Thoracic aorta (tissue), 2 donors: ENCODE data around the gene LARGE2. TPM values are rescaled to one million over a fixed set of nuclear protein-coding genes. Genes with fewer than 3 reads are reported as not detected.
A peak's percentile ranks its signal among the peaks of the same experiment; 100 is the strongest.
"Not testable (repeated sequence)": the region's sequence is repeated elsewhere in the genome, so short reads cannot be mapped to it uniquely, and the experiment has no call there.

Experiments
- ATAC-seq: fragments of 150-250 bp; one replicate; pipeline ENCODE4 v1.8.0; 2017; ENCODE audit warnings: low read depth; ENCODE audit not compliant: insufficient number of reproducible peaks, low FRiP score
- DNase-seq: peaks from one replicate; pipeline ENCODE4 v3.0.0-alpha.2; 2020; ENCODE audit warnings: low spot score
- H3K27ac ChIP-seq, 2 donors: fragments of 200-600 bp; sonication (generic); 1 replicate in 1 of 2; 2 replicates in 1 of 2; pipeline ENCODE4 v1.5.1; 2016; ENCODE audit warnings: mild to moderate bottlenecking in 2 of 2, moderate library complexity in 2 of 2
- H3K27me3 ChIP-seq: fragments of 200-600 bp; sonication (generic); replicated peaks from 2 replicates; pipeline ENCODE4 v1.6.0; 2016; ENCODE audit warnings: mild to moderate bottlenecking; ENCODE audit not compliant: insufficient read depth
- H3K36me3 ChIP-seq: fragments of 200-600 bp; sonication (generic); one replicate; pipeline ENCODE4 v1.5.1; 2016
- H3K4me1 ChIP-seq, 2 donors: fragments of 200-600 bp; sonication (generic); 1 replicate in 1 of 2; 2 replicates in 1 of 2; pipeline versions ENCODE4 v1.5.1 to v1.6.0; 2016; ENCODE audit warnings: low read depth in 2 of 2, mild to moderate bottlenecking in 1 of 2; ENCODE audit not compliant: control insufficient read depth in 1 of 2
- H3K4me3 ChIP-seq: fragments of 200-600 bp; sonication (generic); 2 replicates; pipeline ENCODE4 v1.5.1; 2016; ENCODE audit warnings: mild to moderate bottlenecking
- H3K9me3 ChIP-seq: fragments of 200-600 bp; sonication (generic); 2 replicates; pipeline ENCODE4 v1.5.1; 2016
- total RNA-seq, 2 donors: library from RNA; depleted of rRNA; stranded (reverse); fragments of >200 nt; gene quantifications; one replicate each; pipeline versions ENCODE4 v1.1.0 to v1.2.3, GENCODE V29; 2016
- TF ChIP-seq, protein P1 (sequence below): fragments of 200-600 bp; sonication (generic); IDR thresholded peaks from one replicate; pipeline ENCODE4 v1.5.1; 2019; ENCODE audit warnings: antibody characterized with exemption

LARGE2 gene
- total RNA-seq, 2 donors from 2014 or later = 3.1 TPM; not detected in 1

DNA sequence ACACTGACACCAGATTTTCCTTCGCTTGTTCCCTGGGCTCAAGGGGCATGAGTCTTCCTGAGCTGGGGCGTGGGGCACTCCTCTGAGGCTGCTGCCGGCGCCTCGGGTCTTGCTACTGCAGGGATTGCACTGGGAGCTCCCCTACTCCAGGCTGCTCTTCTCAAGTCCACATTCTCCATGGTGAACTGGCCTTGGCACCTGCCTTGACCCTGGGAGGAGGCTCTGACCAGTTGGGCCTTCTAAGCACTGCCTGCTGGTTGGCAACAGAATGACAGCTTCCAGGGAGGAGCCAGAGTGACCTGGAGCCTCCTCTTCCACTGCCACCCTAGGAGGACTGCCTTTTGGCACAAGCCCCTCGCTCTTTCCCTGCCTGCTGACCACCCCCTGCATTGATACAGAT is 24.9 kb upstream of the LARGE2 start:
- DNase-seq (no peak), ATAC-seq (no peak)
- no peak overlapping the region for H3K4me3 ChIP-seq
- peaks cover 10 to 22% of the 10 kb centered on the region in 2 donors for H3K4me1 ChIP-seq
- H3K27me3 ChIP-seq = no peaks in the 10 kb centered on the region
- TF ChIP-seq, protein P1, sequence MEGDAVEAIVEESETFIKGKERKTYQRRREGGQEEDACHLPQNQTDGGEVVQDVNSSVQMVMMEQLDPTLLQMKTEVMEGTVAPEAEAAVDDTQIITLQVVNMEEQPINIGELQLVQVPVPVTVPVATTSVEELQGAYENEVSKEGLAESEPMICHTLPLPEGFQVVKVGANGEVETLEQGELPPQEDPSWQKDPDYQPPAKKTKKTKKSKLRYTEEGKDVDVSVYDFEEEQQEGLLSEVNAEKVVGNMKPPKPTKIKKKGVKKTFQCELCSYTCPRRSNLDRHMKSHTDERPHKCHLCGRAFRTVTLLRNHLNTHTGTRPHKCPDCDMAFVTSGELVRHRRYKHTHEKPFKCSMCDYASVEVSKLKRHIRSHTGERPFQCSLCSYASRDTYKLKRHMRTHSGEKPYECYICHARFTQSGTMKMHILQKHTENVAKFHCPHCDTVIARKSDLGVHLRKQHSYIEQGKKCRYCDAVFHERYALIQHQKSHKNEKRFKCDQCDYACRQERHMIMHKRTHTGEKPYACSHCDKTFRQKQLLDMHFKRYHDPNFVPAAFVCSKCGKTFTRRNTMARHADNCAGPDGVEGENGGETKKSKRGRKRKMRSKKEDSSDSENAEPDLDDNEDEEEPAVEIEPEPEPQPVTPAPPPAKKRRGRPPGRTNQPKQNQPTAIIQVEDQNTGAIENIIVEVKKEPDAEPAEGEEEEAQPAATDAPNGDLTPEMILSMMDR = no peak
- no peak overlapping the region for H3K27ac ChIP-seq
- H3K9me3 ChIP-seq = no peaks in the 10 kb centered on the region
- H3K36me3 ChIP-seq = no peaks in the 10 kb centered on the region

GRCh38 chr11:45899086-45899447 is 23.4 kb upstream of the LARGE2 start:
- TF ChIP-seq, protein P1 = no peak
- H3K9me3 ChIP-seq = no peaks in the 10 kb centered on the region
- H3K27me3 ChIP-seq = no peaks in the 10 kb centered on the region
- no peak overlapping the region for H3K27ac ChIP-seq
- peak overlapping the region; percentile 78 for H3K4me3 ChIP-seq
- DNase-seq (no peak), ATAC-seq (no peak)
- no peaks in the 10 kb centered on the region for H3K36me3 ChIP-seq
- H3K4me1 ChIP-seq = peaks cover 10 to 22% of the 10 kb centered on the region in 2 donors

DNA sequence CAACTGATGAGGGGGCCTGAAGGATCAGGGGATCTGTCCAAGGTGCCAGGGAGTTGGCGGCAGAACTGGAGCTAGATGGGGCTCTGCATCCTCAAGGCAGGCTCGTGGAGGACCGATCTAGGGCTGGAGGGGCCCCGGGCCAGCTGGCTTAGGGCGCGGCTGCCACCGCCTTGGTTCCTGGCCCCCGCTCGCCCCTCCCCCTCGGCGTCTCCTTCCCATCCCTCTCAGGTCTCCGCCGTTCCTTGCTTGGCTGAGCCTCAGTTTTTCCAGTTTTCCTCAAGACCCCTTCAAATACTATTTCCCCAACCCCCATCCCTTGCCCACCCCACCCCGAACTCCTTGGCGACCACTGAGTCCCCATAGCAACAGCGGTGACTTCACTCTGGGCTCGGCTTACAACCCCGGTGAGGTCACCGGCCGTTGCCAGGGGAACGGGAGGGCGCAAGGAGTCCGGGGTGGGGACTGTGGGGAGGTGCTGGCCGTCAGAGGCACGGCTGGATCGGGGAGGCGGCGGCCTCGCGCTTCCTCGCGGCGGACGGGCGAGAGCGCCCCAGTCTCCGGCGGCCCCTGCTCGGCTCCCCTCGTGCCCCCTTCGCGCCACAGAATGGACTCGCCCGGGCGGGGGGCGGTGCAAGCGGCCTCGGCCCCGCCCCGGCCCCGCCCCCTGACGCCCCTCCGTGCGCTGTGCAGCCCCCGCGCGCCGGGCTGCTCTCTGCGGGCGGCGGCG is 22.8 kb upstream of the LARGE2 start:
- Histone ChIP-seq H3K36me3 (no peaks in the 10 kb centered on the region), H3K27ac (peak overlapping the region in 1 of 2 donors; percentile 40), H3K4me1 (peaks cover 10 to 22% of the 10 kb centered on the region in 2 donors), H3K4me3 (peak overlapping the region; percentile 78), H3K9me3 (no peaks in the 10 kb centered on the region), H3K27me3 (no peaks in the 10 kb centered on the region)
- ATAC-seq (peak; percentile 86), DNase-seq (peak; percentile 64)
- TF ChIP-seq, protein P1 = no peak

GRCh38 chr11:45900175-45900800 is 22.2 kb upstream of the LARGE2 start:
- peak overlapping the region; percentile 78 for H3K4me3 ChIP-seq
- DNase-seq, H3K9me3 ChIP-seq, H3K27ac ChIP-seq, H3K36me3 ChIP-seq, H3K27me3 ChIP-seq, ATAC-seq: not testable (repeated sequence)
- H3K4me1 ChIP-seq = peaks cover 10 to 22% of the 10 kb centered on the region in 2 donors

- H3K27me3 ChIP-seq = no peaks in the 10 kb centered on the region
- TF ChIP-seq, protein P1 = no peak
- no peak for ATAC-seq
- no peaks in the 10 kb centered on the region for H3K36me3 ChIP-seq
- H3K4me1 ChIP-seq = peaks cover 10 to 22% of the 10 kb centered on the region in 2 donors
- no peak for DNase-seq
- H3K27ac ChIP-seq = no peak overlapping the region
- H3K4me3 ChIP-seq = peak overlapping the region; percentile 78
- no peaks in the 10 kb centered on the region for H3K9me3 ChIP-seq
Measured at GRCh38 chr11:45900916-45901617, 21.4 kb upstream of the LARGE2 start.
